IPS-18a (cell line): ENCODE data around the gene FAM221A.

ENCODE experiments used
- H3K27ac ChIP-seq: one replicate; pipeline ENCODE4 v1.5.1; 2013; ENCODE audit warnings: low read length
- H3K27me3 ChIP-seq: one replicate; pipeline ENCODE4 v1.6.1; 2013; ENCODE audit warnings: mild to moderate bottlenecking, low read length; ENCODE audit not compliant: control insufficient read depth, insufficient read depth
- H3K36me3 ChIP-seq: one replicate; pipeline ENCODE4 v1.6.1; 2013; ENCODE audit warnings: low read depth, low read length; ENCODE audit not compliant: control insufficient read depth
- H3K4me1 ChIP-seq: one replicate; pipeline ENCODE4 v1.6.1; 2013; ENCODE audit warnings: low read depth, low read length; ENCODE audit not compliant: control insufficient read depth
- H3K4me3 ChIP-seq: one replicate; pipeline ENCODE4 v1.5.1; 2013; ENCODE audit warnings: low read length
- H3K9ac ChIP-seq: one replicate; pipeline ENCODE4 v1.6.1; 2013; ENCODE audit warnings: mild to moderate bottlenecking, low read length, moderate library complexity
- H3K9me3 ChIP-seq: one replicate; pipeline ENCODE4 v1.6.1; 2013; ENCODE audit warnings: low read depth, low read length; ENCODE audit not compliant: control insufficient read depth

FAM221A gene, protein sequence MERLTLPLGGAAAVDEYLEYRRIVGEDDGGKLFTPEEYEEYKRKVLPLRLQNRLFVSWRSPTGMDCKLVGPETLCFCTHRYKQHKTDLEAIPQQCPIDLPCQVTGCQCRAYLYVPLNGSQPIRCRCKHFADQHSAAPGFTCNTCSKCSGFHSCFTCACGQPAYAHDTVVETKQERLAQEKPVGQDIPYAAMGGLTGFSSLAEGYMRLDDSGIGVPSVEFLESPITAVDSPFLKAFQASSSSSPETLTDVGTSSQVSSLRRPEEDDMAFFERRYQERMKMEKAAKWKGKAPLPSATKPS

GRCh38 chr7:23679898-23680413 is at the start of gene FAM221A:
TSS of gene FAM221A (plus strand) at chr7:23680199. CDS start at chr7:23680219, 20 bp downstream.
- Histone ChIP-seq H3K4me3 (peak within 1 kb of the TSS; percentile 89), H3K4me1 (no peaks in the 10 kb centered on the region), H3K36me3 (peaks cover 7% of the 10 kb centered on the region), H3K27me3 (peaks cover 9% of the 10 kb centered on the region), H3K9ac (peak within 1 kb of the TSS; percentile 93), H3K27ac (peak within 1 kb of the TSS; percentile 74), H3K9me3 (no peaks in the 10 kb centered on the region)

DNA sequence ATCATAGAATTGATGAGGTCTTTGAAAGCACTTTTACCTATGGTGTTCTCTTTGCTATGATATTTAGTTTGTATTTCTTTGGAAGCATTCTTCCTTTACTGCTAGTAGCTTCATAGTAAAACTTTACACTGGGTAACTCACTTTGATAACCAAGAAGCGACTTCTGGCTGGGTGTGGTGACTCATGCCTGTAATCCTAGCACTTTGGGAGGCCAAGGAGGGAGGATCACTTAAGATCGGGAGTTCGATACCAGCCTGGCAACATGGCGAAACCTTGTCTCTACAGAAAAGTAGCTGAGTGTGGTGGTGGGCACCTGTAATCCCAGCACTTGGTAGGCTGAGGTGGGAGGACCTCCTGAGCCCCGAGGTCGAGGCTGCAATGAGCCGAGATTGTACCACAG is 46.6 kb upstream of the FAM221A start:
- H3K9ac ChIP-seq = no peak overlapping the region
- no peaks in the 10 kb centered on the region for H3K9me3 ChIP-seq
- no peak overlapping the region for H3K4me3 ChIP-seq
- H3K27me3 ChIP-seq = no peaks in the 10 kb centered on the region
- no peaks in the 10 kb centered on the region for H3K4me1 ChIP-seq
- H3K27ac ChIP-seq = no peak overlapping the region
- no peaks in the 10 kb centered on the region for H3K36me3 ChIP-seq

GRCh38 chr7:23645822-23646221 is 34.2 kb upstream of the FAM221A start:
- Histone ChIP-seq H3K4me1 (no peaks in the 10 kb centered on the region), H3K27me3 (no peaks in the 10 kb centered on the region), H3K4me3 (no peak overlapping the region), H3K9me3 (no peaks in the 10 kb centered on the region), H3K27ac (no peak overlapping the region), H3K36me3 (no peaks in the 10 kb centered on the region), H3K9ac (no peak overlapping the region)

GRCh38 chr7:23653942-23654341 is 26.1 kb upstream of the FAM221A start:
- Histone ChIP-seq H3K27ac (no peak overlapping the region), H3K27me3 (no peaks in the 10 kb centered on the region), H3K4me1 (no peaks in the 10 kb centered on the region), H3K9ac (no peak overlapping the region), H3K9me3 (no peaks in the 10 kb centered on the region), H3K4me3 (no peak overlapping the region), H3K36me3 (no peaks in the 10 kb centered on the region)

GRCh38 chr7:23654508-23654907 is 25.5 kb upstream of the FAM221A start:
- H3K27me3 ChIP-seq = no peaks in the 10 kb centered on the region
- H3K9ac ChIP-seq = no peak overlapping the region
- no peaks in the 10 kb centered on the region for H3K4me1 ChIP-seq
- H3K9me3 ChIP-seq = no peaks in the 10 kb centered on the region
- H3K27ac ChIP-seq = no peak overlapping the region
- H3K36me3 ChIP-seq = no peaks in the 10 kb centered on the region
- no peak overlapping the region for H3K4me3 ChIP-seq

DNA sequence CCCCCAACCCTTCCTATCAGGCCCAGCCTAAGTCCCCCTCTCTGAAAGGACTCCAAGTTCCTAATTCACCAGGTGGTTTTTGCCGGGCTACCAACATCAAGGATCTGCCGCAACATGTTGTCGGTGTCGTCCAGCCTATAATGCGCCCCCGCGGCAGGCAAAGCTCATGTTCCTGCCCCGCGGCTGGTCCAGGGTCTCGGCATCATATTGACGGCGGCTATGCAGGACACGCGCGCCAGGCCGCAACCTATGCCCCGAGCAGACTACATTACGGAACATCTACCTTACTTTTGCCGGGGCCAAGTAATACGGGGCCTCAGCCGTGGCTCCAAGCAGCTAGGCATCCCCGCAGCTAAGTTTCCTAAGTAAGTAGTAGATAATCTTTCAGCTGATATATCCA is 24.6 kb upstream of the FAM221A start:
- Histone ChIP-seq H3K9ac (no peak overlapping the region), H3K4me1 (no peaks in the 10 kb centered on the region), H3K27me3 (no peaks in the 10 kb centered on the region), H3K27ac (no peak overlapping the region), H3K4me3 (no peak overlapping the region), H3K36me3 (no peaks in the 10 kb centered on the region), H3K9me3 (no peaks in the 10 kb centered on the region)

DNA sequence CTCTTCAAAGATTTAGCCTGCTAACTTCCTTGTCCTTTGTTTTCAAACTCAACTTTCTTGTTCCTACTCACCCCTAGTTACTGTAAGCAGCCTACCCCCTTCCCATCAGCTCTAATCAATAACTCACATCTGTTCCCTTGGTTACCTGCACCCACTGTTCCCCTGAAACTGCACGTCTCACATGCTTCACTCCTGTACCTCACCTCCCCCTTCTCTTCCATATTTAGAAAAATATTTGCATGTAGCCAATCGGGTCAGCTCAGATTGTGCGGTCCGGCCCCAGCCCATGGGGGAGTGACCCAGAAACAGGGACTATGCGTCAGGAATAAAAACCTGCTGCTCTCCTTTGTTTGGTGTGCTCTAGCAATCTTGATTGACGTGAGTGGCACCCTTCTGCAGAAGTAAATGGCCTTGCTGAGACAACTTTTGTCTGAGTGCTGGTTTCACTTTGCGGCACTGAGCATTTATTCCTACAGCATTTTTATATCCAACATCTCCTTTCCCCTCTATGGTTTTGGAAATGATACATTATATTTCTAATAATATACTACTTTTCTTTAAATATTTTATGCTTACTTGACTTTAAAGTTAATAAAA is 21.1 kb upstream of the FAM221A start:
- Histone ChIP-seq H3K27ac (no peak overlapping the region), H3K9me3 (no peaks in the 10 kb centered on the region), H3K4me3 (no peak overlapping the region), H3K4me1 (peaks cover 23% of the 10 kb centered on the region), H3K9ac (no peak overlapping the region), H3K27me3 (no peaks in the 10 kb centered on the region), H3K36me3 (no peaks in the 10 kb centered on the region)

GRCh38 chr7:23661385-23661784 is 18.6 kb upstream of the FAM221A start:
- no peak overlapping the region for H3K9ac ChIP-seq

GRCh38 chr7:23662124-23662983 is 17.6 kb upstream of the FAM221A start:
- Histone ChIP-seq H3K9ac (peak overlapping the region; percentile 9), H3K4me1 (peaks cover 23% of the 10 kb centered on the region), H3K9me3 (no peaks in the 10 kb centered on the region), H3K36me3 (no peaks in the 10 kb centered on the region), H3K27ac (peak overlapping the region; percentile 72), H3K27me3 (no peaks in the 10 kb centered on the region), H3K4me3 (no peak overlapping the region)

More at GRCh38 chr7:23661385-23661784, 18.6 kb upstream of the FAM221A start:
- no peak overlapping the region for H3K4me3 ChIP-seq
- peak overlapping the region; percentile 20 for H3K27ac ChIP-seq
- no peaks in the 10 kb centered on the region for H3K27me3 ChIP-seq
- no peaks in the 10 kb centered on the region for H3K36me3 ChIP-seq
- H3K4me1 ChIP-seq = peaks cover 23% of the 10 kb centered on the region
- H3K9me3 ChIP-seq = no peaks in the 10 kb centered on the region

DNA sequence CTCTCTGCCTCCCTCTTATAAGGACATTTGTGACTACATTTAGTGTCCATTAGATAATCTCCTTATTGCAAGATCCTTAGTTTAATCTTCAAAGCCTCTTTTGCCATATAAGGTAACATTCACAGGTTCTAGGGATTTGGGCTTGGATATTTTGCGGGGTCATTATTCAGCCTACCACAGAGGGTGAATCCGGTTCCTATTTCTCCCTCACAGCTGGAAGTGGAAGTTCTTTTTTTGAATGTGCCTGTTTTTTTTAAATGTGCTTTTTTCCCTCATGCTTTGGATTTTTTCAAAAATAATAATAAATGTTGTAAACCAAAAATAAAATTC is 17.1 kb upstream of the FAM221A start:
- no peaks in the 10 kb centered on the region for H3K9me3 ChIP-seq
- peak overlapping the region; percentile 9 for H3K9ac ChIP-seq
- peak overlapping the region; percentile 72 for H3K27ac ChIP-seq
- no peaks in the 10 kb centered on the region for H3K36me3 ChIP-seq
- peaks cover 23% of the 10 kb centered on the region for H3K4me1 ChIP-seq
- H3K4me3 ChIP-seq = no peak overlapping the region
- H3K27me3 ChIP-seq = no peaks in the 10 kb centered on the region

- Histone ChIP-seq H3K4me1 (peaks cover 23% of the 10 kb centered on the region), H3K27ac (no peak overlapping the region)
Observed at GRCh38 chr7:23664122-23664521, 15.9 kb upstream of the FAM221A start.

More at GRCh38 chr7:23664122-23664521, 15.9 kb upstream of the FAM221A start:
- H3K9ac ChIP-seq = no peak overlapping the region
- H3K27me3 ChIP-seq = no peaks in the 10 kb centered on the region
- no peaks in the 10 kb centered on the region for H3K9me3 ChIP-seq
- H3K36me3 ChIP-seq = no peaks in the 10 kb centered on the region
- H3K4me3 ChIP-seq = no peak overlapping the region
